HPDE6-E6E7 (cell line): ENCODE data around the gene FFAR1.
"Not testable (repeated sequence)": the region's sequence is repeated elsewhere in the genome, so short reads cannot be mapped to it uniquely, and the experiment has no call there.

Source experiments
- DNase-seq: peaks from one replicate; pipeline ENCODE4 v3.0.0; 2011; ENCODE audit warnings: missing footprints; ENCODE audit errors: extremely low spot score

FFAR1 gene

GRCh38 chr19:35341565-35342225 is 6.0 kb upstream of the FFAR1 start:
- no peak for DNase-seq

GRCh38 chr19:35342430-35342829 is 5.3 kb upstream of the FFAR1 start:
- no peak for DNase-seq

DNA sequence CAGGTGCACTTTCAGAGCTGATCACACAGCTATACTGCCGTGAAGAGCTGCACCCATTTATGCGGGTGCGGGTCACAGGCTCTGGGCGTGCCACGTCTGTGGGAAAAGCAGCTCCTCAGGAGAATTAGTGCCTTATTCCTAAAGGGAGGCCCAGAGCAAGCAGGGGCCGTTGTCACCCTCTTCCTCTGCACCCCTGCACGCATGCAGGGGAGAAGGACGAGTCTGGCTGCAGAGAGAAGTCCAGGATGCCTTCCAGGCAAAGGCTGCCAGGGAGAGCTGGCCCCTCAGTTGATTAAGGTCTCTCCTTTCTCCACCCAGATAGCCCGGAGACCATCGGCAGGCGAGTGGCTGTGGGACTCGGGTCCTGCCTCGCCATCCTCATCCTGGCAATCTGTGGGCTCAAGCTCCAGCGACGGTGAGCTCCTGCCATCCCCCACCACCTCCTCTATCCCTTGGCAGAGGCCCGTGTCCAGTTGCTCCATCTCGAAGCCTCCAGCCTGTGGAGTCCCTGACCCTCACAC is 3.1 kb upstream of the FFAR1 start:
- DNase-seq: no peak

DNA sequence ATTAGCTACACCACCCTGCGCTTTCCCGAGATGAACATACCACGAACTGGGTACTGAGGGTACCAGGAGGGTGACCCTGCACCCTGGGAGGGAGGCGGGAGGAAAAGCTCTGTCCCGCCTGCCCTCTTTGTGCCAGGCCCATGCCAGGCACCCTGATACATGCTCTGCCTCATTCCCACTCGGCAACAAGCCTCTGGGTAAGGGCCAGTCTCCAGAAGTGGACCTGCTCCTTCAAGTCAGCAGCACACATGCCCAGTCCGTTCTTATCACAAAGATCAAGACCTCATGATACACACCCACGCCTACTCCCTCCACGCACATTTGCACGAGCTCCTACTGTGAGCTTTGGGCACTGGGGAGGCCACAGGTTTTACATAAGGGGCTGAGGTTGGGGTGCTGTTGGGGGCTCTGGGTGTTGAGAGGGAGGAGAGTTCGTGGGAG is 2.0 kb upstream of the FFAR1 start:
- no peak for DNase-seq

DNA sequence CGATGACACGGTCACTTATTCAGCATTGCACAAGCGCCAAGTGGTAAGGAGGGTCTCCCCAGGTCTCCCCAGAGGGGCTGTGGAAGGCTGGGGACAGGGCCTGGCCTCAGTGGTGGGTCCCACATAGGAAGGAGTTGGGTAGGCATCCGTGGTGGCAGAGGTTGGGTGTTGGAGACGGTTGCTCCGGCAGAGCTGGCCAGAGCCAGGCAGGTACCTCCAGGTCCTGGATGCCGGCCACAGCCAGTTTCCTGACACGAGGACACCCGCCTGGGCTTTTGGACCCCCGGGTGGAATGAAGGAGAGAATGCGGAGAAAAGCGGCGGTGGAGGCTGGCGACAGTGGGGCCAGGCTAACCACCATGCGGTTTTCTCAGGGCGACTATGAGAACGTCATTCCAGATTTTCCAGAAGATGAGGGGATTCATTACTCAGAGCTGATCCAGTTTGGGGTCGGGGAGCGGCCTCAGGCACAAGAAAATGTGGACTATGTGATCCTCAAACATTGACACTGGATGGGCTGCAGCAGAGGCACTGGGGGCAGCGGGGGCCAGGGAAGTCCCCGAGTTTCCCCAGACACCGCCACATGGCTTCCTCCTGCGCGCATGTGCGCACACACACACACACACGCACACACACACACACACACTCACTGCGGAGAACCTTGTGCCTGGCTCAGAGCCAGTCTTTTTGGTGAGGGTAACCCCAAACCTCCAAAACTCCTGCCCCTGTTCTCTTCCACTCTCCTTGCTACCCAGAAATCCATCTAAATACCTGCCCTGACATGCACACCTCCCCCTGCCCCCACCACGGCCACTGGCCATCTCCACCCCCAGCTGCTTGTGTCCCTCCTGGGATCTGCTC is 1.3 kb upstream of the FFAR1 start:
- no peak for DNase-seq

- no peak for DNase-seq
Measured at GRCh38 chr19:35347930-35348298, 212 bp downstream of the FFAR1 start.

- DNase-seq: no peak
Measured at GRCh38 chr19:35348911-35349611, 1.4 kb downstream of the FFAR1 start.

- DNase-seq: no peak
Measured at GRCh38 chr19:35349614-35350521, 2.2 kb downstream of the FFAR1 start.

GRCh38 chr19:35350591-35350990 is 2.9 kb downstream of the FFAR1 start:
- DNase-seq: no peak

DNA sequence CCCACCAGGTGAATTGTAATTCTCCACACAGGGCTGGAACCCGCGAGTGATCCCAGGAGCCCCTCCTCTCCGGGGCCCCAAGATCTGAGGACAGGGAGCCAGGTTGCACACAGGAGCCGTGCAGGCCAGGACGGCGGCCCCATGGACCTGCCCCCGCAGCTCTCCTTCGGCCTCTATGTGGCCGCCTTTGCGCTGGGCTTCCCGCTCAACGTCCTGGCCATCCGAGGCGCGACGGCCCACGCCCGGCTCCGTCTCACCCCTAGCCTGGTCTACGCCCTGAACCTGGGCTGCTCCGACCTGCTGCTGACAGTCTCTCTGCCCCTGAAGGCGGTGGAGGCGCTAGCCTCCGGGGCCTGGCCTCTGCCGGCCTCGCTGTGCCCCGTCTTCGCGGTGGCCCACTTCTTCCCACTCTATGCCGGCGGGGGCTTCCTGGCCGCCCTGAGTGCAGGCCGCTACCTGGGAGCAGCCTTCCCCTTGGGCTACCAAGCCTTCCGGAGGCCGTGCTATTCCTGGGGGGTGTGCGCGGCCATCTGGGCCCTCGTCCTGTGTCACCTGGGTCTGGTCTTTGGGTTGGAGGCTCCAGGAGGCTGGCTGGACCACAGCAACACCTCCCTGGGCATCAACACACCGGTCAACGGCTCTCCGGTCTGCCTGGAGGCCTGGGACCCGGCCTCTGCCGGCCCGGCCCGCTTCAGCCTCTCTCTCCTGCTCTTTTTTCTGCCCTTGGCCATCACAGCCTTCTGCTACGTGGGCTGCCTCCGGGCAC is 3.9 kb downstream of the FFAR1 start:
- no peak for DNase-seq

- DNase-seq: no peak
Measured at GRCh38 chr19:35352177-35352447, 4.4 kb downstream of the FFAR1 start.

GRCh38 chr19:35352448-35353304 is 5.0 kb downstream of the FFAR1 start:
- peak; percentile 75 for DNase-seq

DNA sequence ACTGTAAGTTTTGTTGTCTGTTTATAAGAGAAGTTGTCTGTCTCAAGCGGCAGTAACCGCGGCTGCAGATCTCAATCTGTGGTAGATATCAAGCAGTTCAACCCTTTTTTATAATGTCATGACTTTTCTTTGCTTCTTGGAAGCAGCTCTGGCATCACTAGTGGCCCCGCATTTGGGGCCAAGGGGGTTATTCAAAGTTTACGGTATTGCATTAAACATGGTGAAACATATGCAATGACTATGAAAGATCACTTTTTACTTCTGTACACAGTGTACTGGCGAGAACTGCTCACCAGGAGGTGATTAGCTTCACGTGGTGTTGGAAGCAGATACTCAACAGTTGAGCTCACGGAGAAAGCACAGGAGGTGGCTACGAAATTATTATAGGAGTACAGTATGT is 5.9 kb downstream of the FFAR1 start:
- DNase-seq: no peak

DNA sequence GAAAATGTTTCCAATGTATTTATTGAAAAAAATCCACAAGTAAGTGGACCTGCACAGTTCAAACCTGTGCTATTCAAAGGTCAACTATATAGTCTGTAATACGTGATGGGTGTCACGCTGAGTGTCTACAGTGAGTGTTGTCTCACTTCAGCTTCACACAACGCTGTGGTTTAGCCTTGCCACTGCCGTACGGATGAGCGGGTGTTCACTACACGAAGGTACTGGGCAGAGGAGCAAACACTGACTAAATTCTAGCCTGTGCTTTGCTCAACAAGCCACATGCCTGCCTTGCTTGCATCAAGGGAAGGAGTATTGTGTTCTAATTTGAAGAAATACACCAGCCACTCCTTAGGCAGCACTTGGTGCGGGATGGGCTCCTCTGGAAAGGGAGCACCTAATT is 7.2 kb downstream of the FFAR1 start:
- DNase-seq: no peak

- no peak for DNase-seq
Measured at GRCh38 chr19:35355791-35356460, 8.2 kb downstream of the FFAR1 start.

DNA sequence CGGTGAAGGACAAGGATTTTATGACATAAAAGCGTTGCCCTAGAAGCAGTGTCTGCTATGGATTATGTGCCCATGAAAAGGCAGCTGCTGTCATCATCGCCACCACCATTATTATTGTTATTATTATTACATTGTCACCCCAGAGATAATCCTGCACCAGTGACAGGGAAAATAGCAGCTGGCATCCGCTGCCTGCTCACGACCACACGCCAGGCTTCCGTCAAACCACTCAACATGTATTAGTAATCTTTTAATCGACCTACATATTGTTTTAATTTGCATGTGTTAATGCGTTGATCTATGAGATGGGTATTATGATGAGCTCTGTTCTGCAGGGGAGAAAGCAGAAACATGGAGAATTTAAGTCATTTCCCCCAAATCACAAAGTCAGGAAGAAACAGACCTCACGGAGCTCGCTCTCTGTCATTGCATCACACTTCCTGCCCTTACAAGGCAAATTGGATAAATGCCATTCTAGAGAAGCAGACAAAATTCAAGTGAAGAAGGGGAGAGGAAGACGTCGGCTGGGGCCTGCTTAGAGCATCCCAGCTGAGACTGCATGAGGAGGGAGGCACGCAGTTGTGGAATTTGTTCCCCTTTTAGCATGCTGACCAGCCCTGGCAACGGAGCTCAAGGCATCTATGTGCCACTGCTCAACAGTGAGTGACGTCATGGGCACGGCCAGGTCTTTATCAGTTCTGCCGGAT is 10.3 kb downstream of the FFAR1 start, which contains the start of gene FFAR3:
Gene FFAR3 (plus strand): TSS at position 594 of the 707 bp plus-strand sequence. CDS start 431 bp downstream, outside the sequence.
- no peak for DNase-seq

GRCh38 chr19:35358834-35359233 is 11.1 kb downstream of the FFAR1 start:
- not testable (repeated sequence) for DNase-seq

DNA sequence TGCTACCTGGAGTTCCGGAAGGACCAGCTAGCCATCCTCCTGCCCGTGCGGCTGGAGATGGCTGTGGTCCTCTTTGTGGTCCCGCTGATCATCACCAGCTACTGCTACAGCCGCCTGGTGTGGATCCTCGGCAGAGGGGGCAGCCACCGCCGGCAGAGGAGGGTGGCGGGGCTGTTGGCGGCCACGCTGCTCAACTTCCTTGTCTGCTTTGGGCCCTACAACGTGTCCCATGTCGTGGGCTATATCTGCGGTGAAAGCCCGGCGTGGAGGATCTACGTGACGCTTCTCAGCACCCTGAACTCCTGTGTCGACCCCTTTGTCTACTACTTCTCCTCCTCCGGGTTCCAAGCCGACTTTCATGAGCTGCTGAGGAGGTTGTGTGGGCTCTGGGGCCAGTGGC is 11.7 kb downstream of the FFAR1 start:
- not testable (repeated sequence) for DNase-seq
